HG03521 (cell line): Measurements from ENCODE around the gene THSD8.

Experiments used
- ATAC-seq: cut with Tn5 transposase; IDR thresholded peaks from one replicate; pipeline ENCODE4 v1.9.1; 2021; ENCODE audit warnings: mild to moderate bottlenecking, moderate library complexity; ENCODE audit not compliant: unreplicated experiment

THSD8 gene

GRCh38 chr19:12847159-12848139, 45.6 kb downstream of the THSD8 start:
- ATAC-seq, result no peak
